ENCODE measurements around the gene MRPL11.

MRPL11 gene

DNA sequence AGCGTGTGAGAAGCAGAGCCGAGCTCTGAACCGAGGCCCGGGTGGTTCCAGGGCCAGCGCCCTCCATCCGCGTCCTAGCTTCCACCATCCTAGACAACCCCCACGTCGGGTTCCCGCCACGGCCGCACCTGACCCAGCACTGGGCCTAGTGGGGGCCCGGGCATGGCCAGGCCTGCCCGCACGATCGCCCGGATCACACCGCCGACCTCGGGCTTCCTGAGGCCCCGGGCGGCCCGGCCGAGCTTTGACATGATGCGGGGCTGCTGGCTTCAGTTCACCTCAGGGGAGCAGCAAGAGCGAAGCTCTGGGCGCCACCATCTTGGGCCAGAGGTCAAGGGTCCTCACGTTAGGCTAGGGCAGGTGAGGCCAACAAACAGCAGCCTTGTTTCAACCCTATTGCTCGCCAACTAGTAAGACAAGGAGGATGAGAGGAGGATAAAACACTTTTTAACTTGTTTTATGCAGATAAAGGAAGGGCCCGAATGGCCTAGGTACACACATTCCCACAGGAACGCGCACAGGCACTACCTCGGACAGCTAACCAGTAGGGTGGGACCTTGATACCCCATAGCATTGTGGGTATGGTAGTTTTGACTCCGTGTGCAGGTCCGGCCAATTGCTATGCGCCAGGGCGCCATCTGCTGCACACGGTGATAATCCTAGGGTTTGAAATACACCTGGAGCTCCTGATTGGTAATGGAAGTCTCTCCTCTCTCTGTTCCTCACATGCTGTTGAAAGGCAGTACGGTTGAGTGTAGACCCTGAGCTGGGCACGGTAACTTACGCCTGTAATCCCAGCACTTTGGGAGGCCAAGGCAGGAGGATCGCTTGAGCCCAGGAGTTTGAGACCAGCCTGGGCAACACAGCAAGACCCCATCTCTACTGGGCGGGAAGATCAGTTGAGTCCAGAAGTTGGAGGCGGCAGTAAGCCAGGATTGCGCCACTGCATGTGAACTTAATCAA, at the start of gene MRPL11:
MRPL11 (minus strand) TSS at position 345 of the 963 bp plus-strand sequence; CDS start at position 251, 94 bp downstream.
- DNase-seq (ENCODE audit: low read depth) = peak; percentile 75

DNA sequence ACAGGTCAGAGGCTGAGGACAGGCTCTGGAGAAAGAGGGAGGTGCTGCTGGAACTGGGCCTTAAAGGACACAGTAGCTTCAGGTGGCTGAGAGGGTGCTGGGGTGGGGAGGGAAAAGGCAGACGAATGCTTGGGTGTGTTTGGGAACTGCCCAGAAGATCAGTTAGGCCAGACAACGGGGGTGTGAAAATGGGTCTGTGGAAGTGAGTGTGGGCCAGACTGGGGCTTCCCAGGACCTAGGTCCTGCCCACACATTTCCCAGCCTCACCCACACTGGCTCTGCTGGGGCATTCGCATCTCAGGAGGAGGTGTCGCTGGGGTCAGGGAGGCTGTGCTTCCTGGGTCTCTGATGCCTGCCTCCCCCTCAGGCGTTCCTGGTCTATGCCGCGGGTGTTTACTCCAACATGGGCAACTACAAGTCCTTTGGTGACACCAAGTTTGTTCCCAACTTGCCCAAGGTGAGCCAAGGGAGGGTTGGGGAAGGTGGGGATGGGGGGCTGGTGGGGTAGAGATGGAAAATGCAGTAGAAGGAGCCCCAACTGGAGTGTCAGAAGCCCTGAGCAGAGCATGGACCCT, 46.2 kb upstream of the MRPL11 start:
- no peak for DNase-seq (ENCODE audit: low read depth)

DNA sequence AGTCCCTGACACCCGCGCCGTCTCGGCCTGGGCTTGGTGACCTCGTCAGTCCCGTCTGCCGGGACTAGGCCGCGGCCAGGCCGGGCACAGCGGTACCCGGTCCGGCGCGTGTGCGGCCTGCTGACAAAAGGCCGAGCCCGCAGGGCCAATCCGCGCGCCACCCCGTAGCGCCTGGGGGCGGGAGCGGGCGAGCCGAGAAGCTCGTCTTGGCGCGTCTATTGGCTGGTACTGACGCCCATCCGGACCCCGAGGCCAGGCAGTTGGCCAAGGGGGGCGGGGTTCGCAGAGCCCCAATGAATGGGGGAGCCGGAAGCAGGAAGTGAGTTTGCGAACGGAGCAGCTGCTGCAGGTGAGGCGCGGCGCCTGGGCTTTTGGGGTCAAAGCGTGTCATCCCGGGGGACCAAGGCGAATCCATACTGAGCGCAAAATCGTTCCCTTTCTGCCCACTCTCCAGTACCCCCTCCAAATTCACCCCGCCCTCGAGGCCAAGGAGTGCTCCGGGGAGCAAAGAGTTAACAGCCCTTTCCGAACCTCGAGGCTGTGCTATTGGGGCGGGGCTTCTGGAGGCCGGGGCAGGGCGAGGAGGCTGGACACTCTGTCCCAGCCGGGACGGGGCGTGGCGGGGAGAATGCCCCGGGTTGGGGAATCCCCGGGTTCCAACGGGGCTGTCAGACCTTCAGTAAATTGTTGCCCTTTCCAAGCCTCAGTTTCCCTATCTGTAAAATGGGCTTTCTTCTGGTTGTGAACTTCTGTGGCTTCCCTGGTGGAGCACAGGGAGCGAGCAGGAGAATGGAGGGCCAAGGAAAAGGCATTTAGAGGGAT, 41.7 kb upstream of the MRPL11 start, which contains the start of gene DPP3:
DPP3 (plus strand) TSS at position 318 of the 822 bp plus-strand sequence. CDS start 1,767 bp downstream, outside the sequence.
- DNase-seq (ENCODE audit: low read depth) = peak; percentile 82

DNA sequence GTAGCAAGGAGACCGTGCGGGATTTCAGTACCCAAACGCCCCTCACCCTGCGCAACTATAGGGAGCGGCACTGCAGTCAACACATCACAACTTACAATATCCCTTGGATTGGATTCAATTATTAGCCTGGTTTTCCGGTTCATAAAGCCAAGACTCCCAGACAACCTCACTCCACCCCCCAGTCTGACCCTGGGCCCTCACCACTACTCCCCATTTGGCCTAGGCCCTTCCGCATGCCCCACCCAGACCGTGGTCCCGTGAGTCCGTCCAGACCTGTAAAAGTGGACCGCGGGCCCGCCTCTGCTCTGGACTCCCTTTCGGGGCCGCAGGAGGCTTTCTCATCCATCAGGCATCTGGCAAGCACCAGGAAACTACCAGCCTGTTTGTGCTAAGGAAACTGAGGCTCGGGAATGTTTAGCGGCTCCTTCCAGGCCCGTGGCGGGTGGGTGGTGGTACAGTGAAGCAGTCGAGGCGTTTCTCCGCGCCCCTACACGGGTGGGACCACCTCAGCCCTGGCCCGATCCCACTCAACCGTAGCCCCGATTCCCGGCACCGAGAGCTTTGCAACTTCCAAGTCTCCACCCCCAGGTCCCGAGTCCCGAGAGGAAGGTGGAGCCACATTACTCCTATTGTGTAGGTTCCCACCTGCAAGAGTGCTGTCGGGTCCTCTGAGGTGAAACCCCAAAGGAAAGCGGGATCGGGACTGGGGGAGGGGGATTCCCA, 40.9 kb upstream of the MRPL11 start:
- no peak for DNase-seq (ENCODE audit: low read depth)

DNA sequence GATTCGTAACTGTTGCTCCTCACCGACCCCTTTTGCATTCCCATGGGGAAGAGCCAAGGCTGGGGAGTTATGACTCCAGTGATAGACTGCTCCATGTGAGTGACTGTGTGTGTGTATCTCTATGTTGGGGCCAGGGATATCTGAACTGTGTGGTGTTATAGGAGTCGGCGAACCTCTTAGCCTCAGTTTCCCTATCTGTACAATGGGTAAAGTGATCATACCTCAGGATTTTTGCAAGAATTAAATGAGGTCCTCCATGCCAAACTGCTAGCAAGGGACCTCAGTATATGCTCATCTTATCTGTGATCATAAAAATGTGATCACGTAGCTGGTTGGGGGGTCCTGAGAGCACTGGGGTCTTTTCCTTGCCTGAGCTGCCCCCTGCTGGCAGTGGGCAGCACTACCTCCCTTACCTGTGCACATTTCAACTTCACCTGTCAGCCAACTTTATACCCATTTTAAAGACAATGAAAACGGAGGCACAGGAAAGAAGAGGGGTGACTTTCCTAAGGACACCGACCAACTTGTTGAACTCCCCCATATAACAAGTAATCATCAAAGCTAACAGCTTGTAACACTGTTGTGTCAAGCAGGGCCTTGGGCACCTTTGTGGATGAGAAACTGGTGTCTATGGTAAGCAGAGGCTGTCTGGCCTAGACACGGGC, 40.2 kb upstream of the MRPL11 start:
- DNase-seq (ENCODE audit: low read depth) = no peak

DNA sequence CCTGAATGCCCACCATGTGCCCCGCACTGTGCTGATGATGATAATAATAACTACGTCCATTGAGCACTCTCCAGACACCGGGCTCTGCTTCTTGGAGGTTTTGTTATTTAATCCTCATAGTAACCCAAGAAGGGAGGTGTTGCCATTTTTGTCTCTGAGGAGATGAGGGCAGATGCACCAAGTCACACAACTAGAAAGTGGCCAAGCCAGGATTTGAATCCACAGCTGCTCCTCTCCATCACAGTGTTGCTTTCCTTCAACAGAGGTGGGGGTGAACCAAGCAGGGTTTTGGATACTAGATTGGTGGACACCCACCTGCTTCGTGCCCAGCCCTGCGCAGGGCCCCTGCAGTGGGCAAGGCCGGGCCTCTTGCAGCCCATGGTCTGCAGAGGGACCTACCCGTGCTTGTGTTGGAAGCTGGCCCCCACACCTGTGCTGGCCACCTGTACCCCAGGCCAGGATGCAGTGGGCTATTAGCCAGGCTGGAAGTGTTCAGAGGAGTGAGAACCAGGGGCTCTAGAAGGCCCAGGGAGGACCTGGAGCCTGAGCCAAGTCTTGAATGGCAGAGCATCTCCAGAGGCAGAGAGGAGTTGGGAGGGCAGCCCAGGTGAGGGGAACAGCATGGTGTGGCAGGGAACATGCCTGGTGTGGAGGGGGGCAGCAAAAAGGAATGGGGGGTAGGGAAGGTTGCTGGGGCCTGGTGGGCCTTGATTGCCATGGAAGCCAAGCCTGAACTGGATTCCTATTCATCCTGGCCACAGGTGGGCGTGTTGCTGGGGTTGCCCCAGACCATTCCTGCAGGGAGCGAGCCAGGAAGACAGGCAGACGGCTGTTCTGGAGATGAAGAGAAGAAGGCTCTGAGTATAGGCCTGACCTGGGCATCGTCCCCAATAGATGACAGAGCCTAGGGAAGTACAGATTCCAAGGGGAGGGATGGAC, 38.9 kb upstream of the MRPL11 start:
- DNase-seq (ENCODE audit: low read depth) = no peak

DNA sequence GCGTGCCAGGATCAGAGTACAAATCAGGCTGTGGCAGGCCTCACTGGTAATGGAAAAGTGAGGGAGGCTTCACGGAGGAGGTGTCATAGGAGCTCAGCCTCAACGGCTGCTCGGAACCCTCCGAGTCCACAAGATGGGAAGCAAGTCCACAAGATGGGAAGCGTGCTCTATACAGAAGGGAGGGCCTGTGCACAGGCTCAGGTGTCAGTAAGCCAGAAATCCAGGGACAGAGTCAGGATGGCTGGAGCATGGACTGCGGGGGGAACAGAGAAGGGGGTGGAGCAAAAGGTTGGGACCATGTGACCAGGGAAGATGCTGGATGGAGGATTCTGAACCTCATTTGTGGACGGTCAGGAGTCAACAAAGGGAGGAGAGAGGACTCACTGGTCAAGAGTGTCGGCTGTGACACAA, 38.2 kb upstream of the MRPL11 start:
- DNase-seq (ENCODE audit: low read depth) = no peak

DNA sequence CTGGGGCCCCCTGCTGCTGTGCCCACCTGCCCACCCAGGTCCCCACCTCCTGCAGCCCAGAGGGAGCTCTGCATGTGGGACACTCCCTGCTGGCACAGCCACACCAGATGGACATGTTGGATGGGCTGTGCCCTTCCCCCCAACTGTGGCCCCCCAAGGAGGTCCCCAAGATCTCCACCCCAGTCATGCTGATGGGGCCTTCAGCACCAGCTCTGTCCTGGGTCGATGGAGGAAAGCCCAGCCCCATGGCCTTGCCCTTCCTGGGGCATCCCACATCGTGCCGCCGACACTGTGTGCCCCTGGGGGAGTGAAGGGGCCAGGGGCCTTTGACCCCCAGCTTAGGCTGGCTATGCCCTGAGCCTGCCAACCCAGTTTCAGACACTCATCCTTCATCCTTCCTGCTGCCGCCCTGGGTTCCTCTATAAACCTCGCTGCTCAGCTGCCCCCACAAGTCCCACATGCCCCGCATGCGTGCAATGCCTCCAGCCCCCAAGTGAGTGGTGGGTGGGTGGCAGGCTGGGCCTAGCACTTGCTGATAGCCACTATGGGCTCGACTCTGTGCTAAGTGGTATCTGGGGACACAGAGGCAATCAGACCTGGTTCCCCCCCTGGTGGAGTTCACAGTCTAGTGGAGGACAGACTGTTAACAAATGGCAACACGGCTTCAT, 37.7 kb upstream of the MRPL11 start:
- DNase-seq (ENCODE audit: low read depth) = no peak

DNA sequence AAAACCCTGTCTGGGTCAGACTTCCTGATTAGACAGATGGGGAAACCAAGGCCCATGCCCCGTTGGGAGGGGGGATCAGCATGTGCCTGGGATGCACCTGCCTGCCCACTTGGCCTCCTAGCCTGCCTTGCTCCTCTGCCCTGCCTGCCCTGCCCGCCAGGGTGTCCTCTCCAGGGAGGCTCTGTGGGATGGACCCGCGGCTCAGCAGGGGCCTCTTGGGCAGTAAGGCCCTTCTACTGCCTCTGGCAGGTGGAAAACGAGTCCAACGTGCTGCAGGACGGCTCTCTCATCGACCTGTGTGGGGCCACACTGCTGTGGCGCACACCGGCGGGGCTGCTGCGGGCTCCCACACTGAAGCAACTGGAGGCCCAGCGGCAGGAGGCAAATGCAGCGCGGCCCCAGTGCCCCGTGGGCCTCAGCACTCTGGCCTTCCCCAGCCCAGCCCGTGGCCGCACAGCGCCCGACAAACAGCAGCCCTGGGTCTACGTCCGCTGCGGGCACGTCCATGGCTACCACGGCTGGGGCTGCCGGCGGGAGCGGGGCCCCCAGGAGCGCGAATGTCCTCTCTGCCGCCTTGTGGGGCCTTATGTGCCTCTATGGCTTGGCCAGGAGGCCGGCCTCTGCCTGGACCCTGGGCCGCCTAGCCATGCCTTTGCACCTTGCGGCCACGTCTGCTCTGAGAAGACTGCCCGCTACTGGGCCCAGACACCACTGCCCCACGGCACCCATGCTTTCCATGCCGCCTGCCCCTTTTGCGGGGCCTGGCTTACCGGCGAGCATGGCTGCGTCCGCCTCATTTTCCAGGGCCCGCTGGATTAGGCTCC, 36.9 kb upstream of the MRPL11 start:
- no peak for DNase-seq (ENCODE audit: low read depth)

DNA sequence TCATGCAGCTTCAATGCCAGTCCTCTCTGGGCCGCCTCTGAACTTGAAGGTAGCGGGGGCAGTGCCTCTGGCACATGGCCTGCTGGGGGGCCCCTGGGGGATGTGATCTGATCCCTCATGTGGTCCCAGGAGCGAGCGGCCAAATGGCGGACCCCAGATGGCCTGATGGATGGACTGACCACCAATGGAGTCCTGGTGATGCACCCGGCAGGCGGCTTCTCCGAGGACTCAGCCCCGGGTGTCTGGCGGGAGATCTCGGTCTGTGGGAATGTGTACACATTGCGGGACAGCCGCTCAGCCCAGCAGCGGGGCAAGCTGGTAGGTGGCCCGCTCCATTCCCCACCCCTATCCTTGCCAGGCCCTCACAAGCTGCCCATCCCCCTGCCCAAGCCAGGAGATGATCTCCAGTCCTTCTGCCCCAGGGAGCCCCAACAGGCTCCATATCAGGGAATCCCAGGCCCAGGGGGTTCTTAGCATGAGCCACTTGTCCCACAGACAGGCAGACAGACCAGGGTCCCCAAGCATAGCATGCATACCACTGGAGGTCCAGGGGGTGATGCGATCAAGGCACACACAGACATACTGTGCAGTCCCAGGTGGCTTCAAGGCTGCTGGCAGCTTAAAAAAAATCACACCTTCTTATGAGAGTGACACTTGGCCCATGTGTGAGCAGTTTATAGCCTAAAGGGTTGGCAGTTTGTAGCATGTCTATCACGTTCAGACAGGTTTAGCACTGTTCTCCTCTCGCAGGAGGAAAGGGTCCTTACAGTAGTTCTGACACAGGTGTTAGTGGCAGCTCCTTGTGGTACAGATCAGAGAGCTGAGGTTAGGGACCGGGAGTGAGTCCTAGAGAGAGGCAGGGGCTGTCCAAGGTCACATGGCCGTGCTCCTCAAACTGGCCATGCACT, 35.2 kb upstream of the MRPL11 start:
- no peak for DNase-seq (ENCODE audit: low read depth)

DNA sequence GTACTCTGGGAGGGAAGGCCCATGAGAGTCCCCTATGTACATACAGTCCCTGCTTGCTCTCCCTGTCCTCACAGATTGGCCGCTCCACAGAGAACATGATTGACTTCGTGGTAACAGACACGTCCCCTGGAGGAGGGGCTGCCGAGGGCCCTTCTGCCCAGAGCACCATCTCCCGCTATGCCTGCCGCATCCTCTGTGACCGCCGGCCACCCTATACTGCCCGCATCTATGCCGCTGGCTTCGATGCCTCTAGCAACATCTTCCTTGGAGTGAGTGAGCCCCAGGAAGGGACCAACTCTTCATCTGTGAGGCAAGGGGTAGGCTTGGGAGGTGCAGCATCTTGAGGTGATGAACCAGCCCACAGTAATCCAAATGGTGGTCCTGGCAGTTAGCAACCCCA, 34.5 kb upstream of the MRPL11 start:
- DNase-seq (ENCODE audit: low read depth) = no peak

DNA sequence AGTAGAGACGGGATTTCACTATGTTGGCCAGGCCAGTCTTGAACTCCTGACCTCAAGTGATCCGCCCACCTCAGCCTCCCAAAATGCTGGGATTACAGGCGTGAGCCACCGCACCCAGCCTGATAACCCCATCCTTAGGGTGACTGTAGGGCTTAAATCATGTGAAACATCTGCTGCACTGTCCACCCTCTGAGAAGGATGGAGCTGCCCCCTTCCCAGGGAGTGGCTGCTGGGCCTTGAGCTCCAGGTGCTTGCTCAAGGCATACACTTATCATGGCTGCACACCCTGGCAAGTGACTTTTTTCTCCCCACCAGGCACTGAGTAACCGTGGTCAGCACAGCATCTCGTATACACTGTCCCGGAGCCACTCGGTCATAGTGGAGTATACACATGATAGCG, 33.4 kb upstream of the MRPL11 start:
- DNase-seq (ENCODE audit: low read depth) = no peak

DNA sequence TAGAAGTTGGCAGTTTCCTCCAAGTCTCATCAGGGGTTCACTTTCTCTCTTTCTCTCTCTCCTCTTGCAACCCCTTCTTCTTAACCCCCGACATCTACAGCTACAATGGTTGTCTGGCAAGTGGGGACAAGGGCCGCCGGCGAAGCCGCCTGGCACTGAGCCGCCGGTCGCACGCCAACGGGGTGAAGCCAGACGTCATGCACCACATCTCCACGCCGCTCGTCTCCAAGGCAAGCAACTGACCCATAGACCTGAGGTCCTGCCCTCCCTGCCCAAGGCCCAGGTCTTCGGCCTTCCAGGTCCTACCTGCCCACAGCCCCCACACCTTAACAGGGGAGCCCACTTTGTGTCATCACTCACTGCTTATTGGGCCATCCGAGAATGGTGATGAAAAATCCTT, 32.5 kb upstream of the MRPL11 start:
- no peak for DNase-seq (ENCODE audit: low read depth)

DNA sequence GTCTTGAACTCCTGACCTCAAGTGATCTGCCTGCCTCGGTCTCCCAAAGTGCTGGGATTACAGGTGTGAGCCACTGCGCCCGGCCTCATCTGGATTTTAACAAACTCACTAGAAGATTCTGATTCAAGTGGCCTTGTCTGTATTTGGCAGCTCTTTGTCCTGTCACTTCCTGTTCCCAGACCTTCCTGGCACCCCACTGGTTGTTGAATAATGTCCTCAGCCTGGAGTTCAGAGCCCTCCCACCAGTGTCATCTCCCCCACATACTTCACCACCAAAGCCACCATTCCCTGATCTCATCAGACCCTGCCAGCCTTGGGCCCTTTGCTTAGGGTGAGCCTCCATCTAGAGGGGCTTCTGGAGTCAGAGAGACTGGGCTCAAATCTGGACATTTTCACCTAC, 31.4 kb upstream of the MRPL11 start:
- DNase-seq (ENCODE audit: low read depth) = no peak

DNA sequence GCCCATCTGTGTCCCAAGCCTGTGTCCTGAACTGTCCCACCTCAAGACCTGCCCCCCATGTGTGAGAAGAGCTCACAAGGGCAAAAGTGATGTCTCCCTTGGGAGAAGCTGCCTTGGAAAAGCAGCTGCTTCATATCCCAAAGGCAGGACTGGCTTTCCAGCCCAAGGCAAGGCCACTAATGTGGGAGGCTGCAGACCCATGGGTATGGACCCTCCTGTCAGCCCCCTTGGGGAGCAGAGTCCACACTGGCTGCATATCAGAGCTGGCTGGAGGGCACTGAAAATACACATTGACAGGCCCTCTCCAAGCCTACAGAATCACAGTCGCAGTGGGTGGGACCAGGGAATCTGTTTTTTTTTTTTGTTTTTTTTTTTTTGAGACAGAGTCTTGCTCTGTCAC, 30.8 kb upstream of the MRPL11 start:
- no peak for DNase-seq (ENCODE audit: low read depth)

DNA sequence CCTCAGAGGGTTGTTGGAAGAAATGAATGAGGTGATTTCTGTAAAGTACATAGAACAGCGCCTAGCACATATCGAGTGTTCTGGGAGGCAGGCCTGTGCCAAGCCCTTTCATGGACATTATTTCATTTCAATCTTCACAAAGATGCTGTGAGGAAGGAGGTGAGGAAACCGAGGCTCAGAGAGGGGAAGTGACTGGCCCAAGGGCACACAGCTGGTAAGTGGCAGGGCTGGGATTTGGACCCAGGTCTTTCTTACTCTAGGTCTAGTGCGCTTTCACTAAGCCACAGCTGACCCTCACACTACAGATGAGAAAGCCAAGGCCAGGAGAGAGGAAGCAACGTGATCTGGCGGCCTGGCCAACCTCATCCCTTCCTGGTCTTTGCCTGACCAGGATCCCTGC, 30.0 kb upstream of the MRPL11 start:
- DNase-seq (ENCODE audit: low read depth) = no peak

DNA sequence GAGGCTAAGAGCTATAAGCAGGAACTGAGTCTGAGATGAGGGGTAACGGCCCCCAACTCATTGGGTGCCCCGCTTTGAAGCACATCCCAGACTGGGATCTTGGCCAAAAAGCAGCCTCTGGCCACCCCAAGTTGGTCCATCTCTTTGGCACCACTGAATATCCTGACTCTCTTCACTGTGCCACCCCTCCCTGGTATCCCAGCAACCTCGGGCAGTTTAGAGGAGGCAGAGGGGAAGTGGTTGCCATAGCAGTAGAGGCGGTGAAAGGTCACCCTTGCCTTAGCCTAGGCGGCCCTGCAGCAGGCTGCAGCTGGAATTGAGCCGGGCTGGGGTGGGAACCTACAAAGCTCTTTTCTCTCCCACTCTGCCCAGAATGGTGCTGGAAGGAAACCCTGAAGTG, 29.1 kb upstream of the MRPL11 start:
- no peak for DNase-seq (ENCODE audit: low read depth)
